Lower lobe of right lung (tissue), 2 donors: Measurements from ENCODE around the gene TRIM29. TPM values are rescaled to one million over a fixed set of nuclear protein-coding genes. Genes with fewer than 3 reads are reported as not detected.
A peak's percentile ranks its signal among the peaks of the same experiment; 100 is the strongest.

Source experiments
- ATAC-seq, 2 donors: fragments of 200-7000 bp; cut with Tn5 transposase; one replicate each; pipeline ENCODE4 v1.9.1; 2020 to 2022; ENCODE audit warnings: mild to moderate bottlenecking in 2 of 2, moderate library complexity in 2 of 2
- DNase-seq: peaks from one replicate; pipeline ENCODE4 v3.0.0-alpha.2; 2020
- H3K27ac ChIP-seq: fragments of 200-600 bp; one replicate; pipeline ENCODE4 v1.8.0; 2022
- H3K27me3 ChIP-seq: fragments of 200-600 bp; one replicate; pipeline ENCODE4 v1.8.0; 2022; ENCODE audit warnings: low read depth
- H3K36me3 ChIP-seq: fragments of 200-600 bp; one replicate; pipeline ENCODE4 v1.8.0; 2022; ENCODE audit warnings: mild to moderate bottlenecking
- H3K4me1 ChIP-seq: fragments of 200-600 bp; one replicate; pipeline ENCODE4 v1.8.0; 2022
- H3K4me3 ChIP-seq: fragments of 200-600 bp; one replicate; pipeline ENCODE4 v1.8.0; 2022; ENCODE audit warnings: mild to moderate bottlenecking
- H3K9me3 ChIP-seq: fragments of 200-600 bp; one replicate; pipeline ENCODE4 v1.8.0; 2022
- CTCF ChIP-seq: fragments of 200-600 bp; IDR thresholded peaks from one replicate; pipeline ENCODE4 v1.8.0; 2022; ENCODE audit warnings: antibody characterized with exemption, mild to moderate bottlenecking
- intact Hi-C: fragments of 100-400 bp; cut with DNase I; formaldehyde crosslinking; loops from one replicate; pipeline ENCODE4 v1.11.0; 2022
- total RNA-seq: library from RNA; stranded (reverse); fragmentation: NEBNext Ultra II Directional; extraction: Animal tissue kit (Norgen Biotek cat#: 25700); gene quantifications from one replicate; pipeline ENCODE4 v1.2.1, GENCODE V29; 2021
- donor health status: DM: no; HTN: yes; CAD: no; lungs with severe emphysema.

The TRIM29 gene
- total RNA-seq, 1 donor from 2014 or later = 8.3 TPM

GRCh38 chr11:120151536-120151935 lies 13.6 kb upstream of the TRIM29 start:
- H3K27ac ChIP-seq = no peak overlapping the region
- DNase-seq (no peak), ATAC-seq (no peak)
- TF ChIP-seq CTCF = no peak
- H3K4me3 ChIP-seq = no peak overlapping the region
- intact Hi-C loops = no loop called here
- H3K4me1 ChIP-seq = no peaks in the 10 kb centered on the region
- H3K27me3 ChIP-seq = peaks cover 12% of the 10 kb centered on the region
- H3K9me3 ChIP-seq = no peaks in the 10 kb centered on the region
- H3K36me3 ChIP-seq = no peaks in the 10 kb centered on the region

GRCh38 chr11:120149246-120149645 lies 11.3 kb upstream of the TRIM29 start:
- no peaks in the 10 kb centered on the region for H3K9me3 ChIP-seq
- no peak overlapping the region for H3K4me3 ChIP-seq
- H3K27ac ChIP-seq = no peak overlapping the region
- H3K4me1 ChIP-seq = no peaks in the 10 kb centered on the region
- no peak for TF ChIP-seq CTCF
- H3K27me3 ChIP-seq = peaks cover 22% of the 10 kb centered on the region
- intact Hi-C loops = no loop called here
- ATAC-seq (no peak), DNase-seq (no peak)
- no peaks in the 10 kb centered on the region for H3K36me3 ChIP-seq

- TF ChIP-seq CTCF = no peak
- ATAC-seq (no peak), DNase-seq (no peak)
- intact Hi-C loops = no loop called here
- no peaks in the 10 kb centered on the region for H3K9me3 ChIP-seq
- no peak overlapping the region for H3K27ac ChIP-seq
- H3K36me3 ChIP-seq = no peaks in the 10 kb centered on the region
- H3K4me1 ChIP-seq = no peaks in the 10 kb centered on the region
- no peak overlapping the region for H3K4me3 ChIP-seq
- H3K27me3 ChIP-seq = peaks cover 22% of the 10 kb centered on the region
Measured at GRCh38 chr11:120147950-120148270, 10.0 kb upstream of the TRIM29 start.

GRCh38 chr11:120147094-120147949 lies 9.4 kb upstream of the TRIM29 start:
- intact Hi-C loops = no loop called here
- ATAC-seq (peak; percentile 18 to 32), DNase-seq (no peak)
- H3K27me3 ChIP-seq = peaks cover 22% of the 10 kb centered on the region
- H3K4me1 ChIP-seq = no peaks in the 10 kb centered on the region
- H3K36me3 ChIP-seq = no peaks in the 10 kb centered on the region
- TF ChIP-seq CTCF = no peak
- H3K9me3 ChIP-seq = no peaks in the 10 kb centered on the region
- H3K4me3 ChIP-seq = no peak overlapping the region
- no peak overlapping the region for H3K27ac ChIP-seq

- peak in 1 of 2 donors; percentile 13 for ATAC-seq
- TF ChIP-seq CTCF = no peak
- H3K27me3 ChIP-seq = peaks cover 22% of the 10 kb centered on the region
Measured at GRCh38 chr11:120146413-120147093, 8.6 kb upstream of the TRIM29 start.

More at GRCh38 chr11:120146413-120147093, 8.6 kb upstream of the TRIM29 start:
- Histone ChIP-seq H3K27ac (no peak overlapping the region), H3K4me1 (no peaks in the 10 kb centered on the region), H3K4me3 (no peak overlapping the region), H3K36me3 (no peaks in the 10 kb centered on the region), H3K9me3 (no peaks in the 10 kb centered on the region)
- no peak for DNase-seq
- intact Hi-C loops = no loop called here
